Activated T-cell treated with anti-CD3 and anti-CD28 coated beads, Interleukin-2, amount 50 U/mL, for 72 hours (primary cell): ENCODE results near the gene SLX9. TPM values are rescaled to one million over a fixed set of nuclear protein-coding genes. Genes with fewer than 3 reads are reported as not detected.
"Not testable (repeated sequence)": the region's sequence is repeated elsewhere in the genome, so short reads cannot be mapped to it uniquely, and the experiment has no call there.

Experiments used
- ATAC-seq, 2 donors: fragments of 150-1000 bp; cut with Tn5 transposase; replicated peaks in 1 of 2; 2 replicates each; pipeline ENCODE4 v1.10.0; 2021; ENCODE audit warnings: moderate library complexity in 2 of 2, mild to moderate bottlenecking in 1 of 2
- DNase-seq, 2 donors: peaks; one replicate each; pipeline ENCODE4 v3.0.0; 2021 to 2022; ENCODE audit warnings: mixed read lengths in 1 of 2
- H3K27ac Mint-ChIP-seq: one replicate; pipeline ENCODE4 v1.8.0; 2022; ENCODE audit warnings: mild to moderate bottlenecking, moderate library complexity, mixed read lengths
- H3K27me3 Mint-ChIP-seq: one replicate; pipeline ENCODE4 v1.8.0; 2022; ENCODE audit warnings: low read depth, mixed read lengths
- H3K36me3 Mint-ChIP-seq, 2 donors: one replicate each; pipeline ENCODE4 v1.8.0; 2022; ENCODE audit warnings: mixed read lengths in 2 of 2, mild to moderate bottlenecking in 1 of 2; ENCODE audit not compliant: insufficient read depth in 2 of 2
- H3K4me1 Mint-ChIP-seq: one replicate; pipeline ENCODE4 v1.8.0; 2022; ENCODE audit warnings: low read depth, mixed read lengths
- H3K4me3 Mint-ChIP-seq, 2 donors: one replicate each; pipeline ENCODE4 v1.8.0; 2022; ENCODE audit warnings: mild to moderate bottlenecking in 2 of 2, mixed read lengths in 2 of 2, moderate library complexity in 2 of 2
- H3K9me3 Mint-ChIP-seq, 2 donors: one replicate each; pipeline ENCODE4 v1.8.0; 2022; ENCODE audit warnings: mixed read lengths in 2 of 2
- total RNA-seq, 2 donors: library from RNA; stranded (reverse); gene quantifications; one replicate each; pipeline ENCODE4 v1.2.3, GENCODE V29; 2022

The SLX9 gene
- total RNA-seq, 2 donors from 2014 or later, result 38.7 to 48.9 TPM

DNA sequence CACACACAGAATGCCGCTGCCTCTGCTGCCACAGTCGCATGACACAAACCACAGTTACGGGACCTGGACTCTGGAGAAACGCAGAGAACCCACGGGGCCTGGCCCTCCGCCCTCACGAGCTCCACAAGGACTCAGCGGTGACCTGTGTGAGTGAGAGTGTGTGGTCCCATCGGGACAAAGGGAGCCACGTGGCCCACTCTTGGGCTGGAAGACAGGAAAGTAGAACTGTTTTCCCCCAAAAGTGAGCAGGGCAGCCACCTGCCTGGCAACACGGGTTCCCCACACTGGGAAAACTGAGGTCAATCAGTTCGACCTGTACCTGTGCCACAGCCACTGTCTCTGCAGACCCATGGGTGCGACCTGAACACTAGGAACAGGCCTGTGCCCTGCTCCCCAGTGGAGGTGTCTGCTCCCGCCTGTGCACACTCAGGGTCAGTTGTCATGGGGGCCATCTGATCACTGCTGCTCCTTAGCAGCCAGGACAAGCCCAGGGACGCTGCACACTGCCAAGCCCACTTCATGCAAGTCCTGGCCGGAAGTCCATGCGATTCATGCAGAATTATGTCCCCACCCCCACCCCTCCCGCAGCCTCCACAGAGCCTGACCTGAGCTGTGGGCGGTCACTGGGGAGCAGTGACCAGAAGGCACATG is 80.2 kb downstream of the SLX9 start:
- peaks cover 8% of the 10 kb centered on the region in 2 donors for H3K9me3 Mint-ChIP-seq

DNA sequence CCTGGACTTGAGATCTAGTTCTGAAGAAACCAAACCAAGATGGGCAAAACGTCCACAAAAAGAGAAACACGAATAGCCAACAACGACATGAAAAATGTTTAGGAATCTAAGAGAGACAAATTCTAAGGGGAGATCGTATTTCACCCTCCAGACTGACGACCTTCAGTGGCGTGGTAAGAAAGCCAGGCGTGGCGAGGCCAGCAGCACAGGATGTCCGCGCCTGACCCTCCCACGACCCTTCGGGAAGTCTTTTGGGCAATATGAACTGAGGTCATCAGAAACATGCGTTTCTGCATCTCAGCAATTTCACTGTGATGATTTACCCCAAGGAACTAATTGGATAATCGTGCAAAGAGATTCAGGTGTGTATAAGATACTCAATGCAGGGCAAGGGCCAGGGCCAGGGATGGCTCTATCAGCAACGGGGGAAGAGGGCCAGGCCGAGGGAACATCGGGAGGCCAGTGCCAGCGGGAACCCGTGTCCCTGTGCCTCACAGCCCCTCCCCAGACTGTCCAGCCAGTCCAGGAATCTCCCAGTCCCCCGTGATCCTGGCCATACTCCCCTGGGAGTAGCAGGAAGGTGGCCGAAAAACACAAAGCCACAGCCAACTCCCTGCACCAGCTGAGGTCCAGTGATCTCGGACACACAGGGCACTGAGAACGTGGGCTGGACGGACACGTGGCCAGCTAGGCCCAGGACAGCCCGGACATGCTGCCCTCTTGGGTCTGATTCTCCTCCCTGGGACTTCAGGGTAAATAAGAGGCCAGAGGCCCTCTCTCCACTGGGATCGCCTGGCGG is 81.0 kb downstream of the SLX9 start:
- Mint-ChIP-seq H3K27me3 (peaks cover 37% of the 10 kb centered on the region), H3K4me1 (no peaks in the 10 kb centered on the region), H3K4me3 (no peak overlapping the region), H3K9me3 (peaks cover 8% of the 10 kb centered on the region in 2 donors), H3K36me3 (peaks cover 8 to 9% of the 10 kb centered on the region in 2 donors), H3K27ac (no peak overlapping the region)
- DNase-seq, result no peak
- no peak for ATAC-seq

More for the DNA sequence above, 80.2 kb downstream of the SLX9 start:
- H3K27me3 Mint-ChIP-seq, result peaks cover 40% of the 10 kb centered on the region
- no peak overlapping the region for H3K27ac Mint-ChIP-seq
- H3K4me3 Mint-ChIP-seq, result no peak overlapping the region
- no peak for ATAC-seq
- H3K36me3 Mint-ChIP-seq, result peaks cover 8 to 9% of the 10 kb centered on the region in 2 donors
- H3K4me1 Mint-ChIP-seq, result no peaks in the 10 kb centered on the region
- DNase-seq, result no peak

- H3K27me3 Mint-ChIP-seq, result peaks cover 30% of the 10 kb centered on the region
- peaks cover 8% of the 10 kb centered on the region in 2 donors for H3K9me3 Mint-ChIP-seq
- no peaks in the 10 kb centered on the region for H3K4me1 Mint-ChIP-seq
- ATAC-seq (no peak), DNase-seq (no peak)
- no peak overlapping the region for H3K27ac Mint-ChIP-seq
- peaks cover 8 to 9% of the 10 kb centered on the region in 2 donors for H3K36me3 Mint-ChIP-seq
- no peak overlapping the region for H3K4me3 Mint-ChIP-seq
Observed at GRCh38 chr21:45021428-45022347, 81.9 kb downstream of the SLX9 start.

DNA sequence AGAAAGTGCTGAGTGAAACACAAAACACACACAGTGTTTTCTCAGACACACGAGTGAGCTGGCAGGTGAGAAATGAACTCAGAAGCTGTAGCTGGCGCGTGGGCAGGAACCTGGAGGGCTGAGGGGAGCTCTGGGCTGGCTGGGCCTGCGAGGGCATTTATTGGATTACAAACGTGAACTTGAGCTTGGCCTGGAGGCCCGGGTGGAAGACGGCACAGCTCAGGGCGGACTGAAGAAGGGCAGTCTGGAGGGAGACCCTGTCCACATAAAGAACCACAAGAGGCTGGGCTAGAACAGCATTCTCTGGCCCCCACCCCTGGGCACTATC is 82.5 kb downstream of the SLX9 start:
- ATAC-seq (no peak), DNase-seq (no peak)
- Mint-ChIP-seq H3K36me3 (peaks cover 8 to 9% of the 10 kb centered on the region in 2 donors), H3K9me3 (peaks cover 8% of the 10 kb centered on the region in 2 donors), H3K27me3 (peaks cover 27% of the 10 kb centered on the region), H3K4me3 (no peak overlapping the region), H3K27ac (no peak overlapping the region), H3K4me1 (no peaks in the 10 kb centered on the region)

GRCh38 chr21:45022736-45023135 is 82.9 kb downstream of the SLX9 start:
- Mint-ChIP-seq H3K36me3 (peaks cover 6 to 8% of the 10 kb centered on the region in 2 donors), H3K4me3 (no peak overlapping the region), H3K4me1 (no peaks in the 10 kb centered on the region), H3K27me3 (peaks cover 23% of the 10 kb centered on the region), H3K9me3 (peaks cover 8% of the 10 kb centered on the region in 2 donors), H3K27ac (no peak overlapping the region)
- ATAC-seq (no peak), DNase-seq (no peak)

GRCh38 chr21:45024516-45024915 is 84.7 kb downstream of the SLX9 start:
- peaks cover 18% of the 10 kb centered on the region for H3K27me3 Mint-ChIP-seq
- DNase-seq, H3K4me1 Mint-ChIP-seq, H3K27ac Mint-ChIP-seq, H3K4me3 Mint-ChIP-seq, H3K9me3 Mint-ChIP-seq, H3K36me3 Mint-ChIP-seq, ATAC-seq: not testable (repeated sequence)

- no peak for DNase-seq
- peaks cover 14% of the 10 kb centered on the region for H3K27me3 Mint-ChIP-seq
- ATAC-seq, result no peak
- no peak overlapping the region for H3K27ac Mint-ChIP-seq
- H3K4me3 Mint-ChIP-seq, result no peak overlapping the region
- peaks cover 6 to 8% of the 10 kb centered on the region in 2 donors for H3K36me3 Mint-ChIP-seq
- peaks cover 8% of the 10 kb centered on the region in 2 donors for H3K9me3 Mint-ChIP-seq
- no peaks in the 10 kb centered on the region for H3K4me1 Mint-ChIP-seq
Observed at GRCh38 chr21:45026066-45026745, 86.4 kb downstream of the SLX9 start.

Other genes with a start within 250 kb of the SLX9 start
- not detected for gene KRTAP10-12, start 242.9 kb upstream of the SLX9 start, total RNA-seq
- gene TSPEAR, start 228.5 kb upstream of the SLX9 start, total RNA-seq, result not detected
- gene UBE2G2, start 138.2 kb upstream of the SLX9 start, total RNA-seq, result 10 to 100 TPM; 85.2 to 95.6 TPM
- gene SUMO3, start 122.0 kb upstream of the SLX9 start, total RNA-seq, result 10 to 100 TPM; 60.1 to 67.8 TPM
- 10 to 100 TPM; 63.9 to 70.5 TPM for gene PTTG1IP, start 66.3 kb upstream of the SLX9 start, total RNA-seq
- 100 to 1,000 TPM; 248 to 287 TPM for gene ITGB2, start 19.1 kb upstream of the SLX9 start, total RNA-seq
- gene ADARB1, start 134.6 kb downstream of the SLX9 start, total RNA-seq, result 10 to 100 TPM; 41.7 to 45.3 TPM